AG04449 (cell line): Measurements from ENCODE around the gene RAB3B.

Experiments used
- CTCF ChIA-PET: fragments of 350-600 bp; formaldehyde crosslinking; extraction: SDS; loops from one replicate; lab custom pipeline; 2021; ENCODE audit warnings: antibody characterized with exemption; lab: Yijun Ruan, JAX
- POLR2A ChIA-PET: fragments of 400-600, 350-600 bp; formaldehyde crosslinking; extraction: SDS; loops from one replicate; lab custom pipeline; 2020; ENCODE audit warnings: antibody characterized with exemption, inconsistent platforms; lab: Yijun Ruan, JAX
- DNase-seq: peaks from one replicate; pipeline ENCODE4 v3.0.0-alpha.2; 2010; ENCODE audit warnings: low read depth, low spot score
- H3K4me3 ChIP-seq: 2 replicates; pipeline ENCODE4 v1.5.1; 2011; ENCODE audit warnings: low read depth, mild to moderate bottlenecking, control low read depth, low read length
- TF ChIP-seq, protein P1 (sequence below): IDR thresholded peaks from one replicate; pipeline ENCODE4 v1.5.1; 2011; ENCODE audit warnings: mild to moderate bottlenecking, moderate library complexity, low read length, control low read depth, inconsistent platforms; ENCODE audit not compliant: insufficient read depth; ENCODE audit errors: missing control alignments

The RAB3B gene

GRCh38 chr1:51949014-51949702 is 41.3 kb downstream of the RAB3B start:
- no peak for DNase-seq
- ChIA-PET POLR2A (interaction anchor here (0.6 kb wide), 1 partner anchor 54 kb away, joined by 3 read pairs; no protein-coding TSS in a partner anchor), CTCF (no interaction called here)
- TF ChIP-seq, protein P1, sequence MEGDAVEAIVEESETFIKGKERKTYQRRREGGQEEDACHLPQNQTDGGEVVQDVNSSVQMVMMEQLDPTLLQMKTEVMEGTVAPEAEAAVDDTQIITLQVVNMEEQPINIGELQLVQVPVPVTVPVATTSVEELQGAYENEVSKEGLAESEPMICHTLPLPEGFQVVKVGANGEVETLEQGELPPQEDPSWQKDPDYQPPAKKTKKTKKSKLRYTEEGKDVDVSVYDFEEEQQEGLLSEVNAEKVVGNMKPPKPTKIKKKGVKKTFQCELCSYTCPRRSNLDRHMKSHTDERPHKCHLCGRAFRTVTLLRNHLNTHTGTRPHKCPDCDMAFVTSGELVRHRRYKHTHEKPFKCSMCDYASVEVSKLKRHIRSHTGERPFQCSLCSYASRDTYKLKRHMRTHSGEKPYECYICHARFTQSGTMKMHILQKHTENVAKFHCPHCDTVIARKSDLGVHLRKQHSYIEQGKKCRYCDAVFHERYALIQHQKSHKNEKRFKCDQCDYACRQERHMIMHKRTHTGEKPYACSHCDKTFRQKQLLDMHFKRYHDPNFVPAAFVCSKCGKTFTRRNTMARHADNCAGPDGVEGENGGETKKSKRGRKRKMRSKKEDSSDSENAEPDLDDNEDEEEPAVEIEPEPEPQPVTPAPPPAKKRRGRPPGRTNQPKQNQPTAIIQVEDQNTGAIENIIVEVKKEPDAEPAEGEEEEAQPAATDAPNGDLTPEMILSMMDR = no peak
- H3K4me3 ChIP-seq = no peak overlapping the region

- DNase-seq = no peak
- POLR2A ChIA-PET = no interaction called here
- TF ChIP-seq, protein P1 = no peak
- no peak overlapping the region for H3K4me3 ChIP-seq
- CTCF ChIA-PET = no interaction called here
Measured at GRCh38 chr1:51948491-51948915, 42.0 kb downstream of the RAB3B start.

DNA sequence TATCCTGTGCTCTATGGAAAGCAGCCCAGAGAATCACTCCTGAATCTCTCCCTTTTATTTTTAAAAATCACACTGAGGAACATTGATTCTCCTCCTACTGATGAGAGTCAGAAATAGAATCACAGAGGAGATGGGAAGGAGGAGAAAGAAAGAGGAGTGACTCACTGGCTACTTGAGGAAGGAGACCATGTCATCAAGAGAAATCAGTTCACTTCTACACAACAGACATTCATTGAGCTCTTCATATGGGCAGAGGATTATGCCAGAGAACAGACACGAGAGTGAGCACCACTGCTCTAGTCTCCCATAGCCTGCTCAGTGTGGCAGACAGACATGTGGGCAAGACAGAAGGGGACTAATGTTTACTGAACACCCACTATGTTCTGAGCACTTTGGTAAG is 44.2 kb downstream of the RAB3B start:
- CTCF ChIA-PET = interaction anchor here (0.7 to 1.3 kb wide), 8 partner anchors 8 to 57 kb away, joined by 3 to 5 read pairs (median 3); no protein-coding TSS in a partner anchor
- DNase-seq = no peak
- no peak overlapping the region for H3K4me3 ChIP-seq
- TF ChIP-seq, protein P1 = no peak
- POLR2A ChIA-PET = no interaction called here

DNA sequence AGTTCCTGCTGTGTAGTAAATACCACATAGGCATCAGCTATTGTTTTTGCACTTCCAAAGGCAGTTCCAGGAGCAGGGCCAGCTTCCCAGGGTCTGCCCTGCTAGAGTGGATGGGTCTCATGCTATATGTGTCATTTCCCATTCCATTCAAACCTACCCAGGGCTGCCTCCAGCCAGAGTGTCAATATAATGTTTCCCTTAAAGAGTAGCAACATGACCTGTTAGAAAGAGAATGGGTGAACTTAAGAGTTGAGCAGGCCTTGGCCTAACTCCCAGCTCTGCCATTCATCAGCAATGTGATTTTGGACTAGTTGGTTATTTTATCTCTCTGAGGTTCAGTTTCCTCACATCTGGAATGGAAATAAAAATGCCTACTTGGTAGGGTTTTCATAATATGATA is 44.9 kb downstream of the RAB3B start:
- CTCF ChIA-PET = interaction anchor here (1.0 to 1.3 kb wide), 5 partner anchors 9 to 49 kb away, joined by 3 to 5 read pairs (median 4); no protein-coding TSS in a partner anchor
- POLR2A ChIA-PET = no interaction called here
- TF ChIP-seq, protein P1 = no peak
- H3K4me3 ChIP-seq = no peak overlapping the region
- DNase-seq = no peak

- POLR2A ChIA-PET = no interaction called here
- CTCF ChIA-PET = interaction anchor here (0.7 to 2.4 kb wide), 4 partner anchors 9 to 45 kb away, joined by 3 to 6 read pairs (median 3); no protein-coding TSS in a partner anchor
- DNase-seq = no peak
- no peak overlapping the region for H3K4me3 ChIP-seq
- TF ChIP-seq, protein P1 = no peak
Measured at GRCh38 chr1:51942281-51942680, 48.2 kb downstream of the RAB3B start.

GRCh38 chr1:51941528-51941927 is 49.0 kb downstream of the RAB3B start:
- DNase-seq = no peak
- ChIA-PET POLR2A (no interaction called here), CTCF (interaction anchor here (0.7 to 2.4 kb wide), 5 partner anchors 8 to 44 kb away, joined by 3 to 6 read pairs (median 3); no protein-coding TSS in a partner anchor)
- no peak overlapping the region for H3K4me3 ChIP-seq
- TF ChIP-seq, protein P1 = no peak
